ENCODE data around the gene CCNO.
A peak's percentile ranks its signal among the peaks of the same experiment; 100 is the strongest.

Gene CCNO

DNA sequence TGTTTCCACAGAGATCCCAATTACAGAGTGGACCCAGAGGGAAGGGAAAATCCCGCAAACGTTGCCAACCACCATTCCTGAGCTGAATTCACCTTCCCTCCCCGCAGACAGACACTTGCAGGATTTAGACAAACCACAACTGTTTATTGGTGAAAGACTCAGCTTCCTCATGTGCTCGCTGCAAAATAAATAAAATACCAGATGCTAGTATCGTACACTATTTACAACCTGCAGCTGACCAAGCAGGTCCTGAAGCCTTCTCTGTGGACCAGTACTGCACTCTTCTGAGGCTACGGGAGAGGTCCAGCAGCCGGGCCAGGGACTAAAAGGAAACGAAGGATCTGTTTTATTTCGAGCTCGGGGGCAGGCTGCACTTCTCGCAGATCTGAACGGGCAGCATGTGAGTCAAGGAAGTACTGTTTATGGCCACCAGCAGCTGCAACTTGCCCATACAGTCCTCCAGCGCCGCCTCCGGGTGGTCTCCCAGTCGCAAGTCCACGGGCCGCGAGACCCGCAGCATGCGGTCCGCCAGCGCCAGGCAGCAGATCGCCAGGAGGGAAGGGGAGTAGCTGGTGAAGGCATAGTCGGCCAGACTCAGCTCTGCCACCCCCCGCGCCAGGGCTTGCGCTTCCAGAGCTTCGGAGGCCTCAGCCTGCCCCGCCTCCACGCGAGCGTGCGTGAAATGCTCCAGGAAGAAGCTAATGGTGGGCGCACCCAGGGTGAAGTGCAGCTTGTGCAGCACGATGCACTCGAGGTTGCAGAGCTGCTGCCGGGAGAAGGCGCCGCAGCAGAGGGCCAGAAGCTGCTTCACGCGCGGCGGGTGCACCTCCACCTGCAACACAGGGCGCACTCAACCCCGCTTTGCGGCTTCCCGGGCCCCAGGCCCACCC, 2.1 kb downstream of the CCNO start:
- no peak for DNase-seq (ENCODE audit: low spot score)

DNA sequence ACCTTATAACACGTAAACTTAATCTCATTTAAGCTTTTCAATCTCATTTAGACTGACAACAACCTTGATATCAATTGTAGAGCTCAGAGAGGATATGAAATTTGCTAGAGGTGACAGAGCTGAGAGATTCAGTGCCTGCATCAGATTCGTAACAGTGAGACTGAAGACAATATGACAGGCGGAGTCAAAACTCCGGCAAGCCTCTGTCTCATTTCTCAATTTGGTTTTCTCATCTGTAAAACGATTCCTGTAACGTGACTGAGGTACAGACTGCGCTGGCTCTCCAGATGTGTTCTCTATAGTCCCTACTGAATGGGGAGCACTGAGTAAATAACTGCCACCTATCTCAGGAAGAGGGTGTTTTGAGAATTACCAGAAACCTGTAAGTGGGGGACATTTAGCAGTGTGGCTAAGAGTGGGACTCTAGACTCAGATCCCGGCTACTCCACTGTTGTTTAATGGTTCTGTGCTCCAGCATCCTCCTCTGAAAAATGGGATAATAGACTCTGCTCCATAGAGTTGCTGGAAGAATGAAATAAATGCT, 3.2 kb downstream of the CCNO start:
- CTCF ChIA-PET: no interaction called here

More for the DNA sequence above, 2.1 kb downstream of the CCNO start:
- TF ChIP-seq, protein P1, sequence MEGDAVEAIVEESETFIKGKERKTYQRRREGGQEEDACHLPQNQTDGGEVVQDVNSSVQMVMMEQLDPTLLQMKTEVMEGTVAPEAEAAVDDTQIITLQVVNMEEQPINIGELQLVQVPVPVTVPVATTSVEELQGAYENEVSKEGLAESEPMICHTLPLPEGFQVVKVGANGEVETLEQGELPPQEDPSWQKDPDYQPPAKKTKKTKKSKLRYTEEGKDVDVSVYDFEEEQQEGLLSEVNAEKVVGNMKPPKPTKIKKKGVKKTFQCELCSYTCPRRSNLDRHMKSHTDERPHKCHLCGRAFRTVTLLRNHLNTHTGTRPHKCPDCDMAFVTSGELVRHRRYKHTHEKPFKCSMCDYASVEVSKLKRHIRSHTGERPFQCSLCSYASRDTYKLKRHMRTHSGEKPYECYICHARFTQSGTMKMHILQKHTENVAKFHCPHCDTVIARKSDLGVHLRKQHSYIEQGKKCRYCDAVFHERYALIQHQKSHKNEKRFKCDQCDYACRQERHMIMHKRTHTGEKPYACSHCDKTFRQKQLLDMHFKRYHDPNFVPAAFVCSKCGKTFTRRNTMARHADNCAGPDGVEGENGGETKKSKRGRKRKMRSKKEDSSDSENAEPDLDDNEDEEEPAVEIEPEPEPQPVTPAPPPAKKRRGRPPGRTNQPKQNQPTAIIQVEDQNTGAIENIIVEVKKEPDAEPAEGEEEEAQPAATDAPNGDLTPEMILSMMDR (conservative IDR thresholded peaks at IDR 0.05; ENCODE audit: low read depth): no peak
- CTCF ChIA-PET: interaction anchor here (0.6 to 2.4 kb wide), 3 partner anchors 44 to 177 kb away, joined by 3 to 16 read pairs (median 3); no protein-coding TSS in a partner anchor
- POLR2A ChIA-PET (ENCODE audit: low non-redundant PET): interaction anchor here (0.5 kb wide), 1 partner anchor 50 kb away, joined by 3 read pairs; no protein-coding TSS in a partner anchor
- peak overlapping the region; percentile 91; the same call in 1 of the 2 replicates for H3K27ac ChIP-seq

DNA sequence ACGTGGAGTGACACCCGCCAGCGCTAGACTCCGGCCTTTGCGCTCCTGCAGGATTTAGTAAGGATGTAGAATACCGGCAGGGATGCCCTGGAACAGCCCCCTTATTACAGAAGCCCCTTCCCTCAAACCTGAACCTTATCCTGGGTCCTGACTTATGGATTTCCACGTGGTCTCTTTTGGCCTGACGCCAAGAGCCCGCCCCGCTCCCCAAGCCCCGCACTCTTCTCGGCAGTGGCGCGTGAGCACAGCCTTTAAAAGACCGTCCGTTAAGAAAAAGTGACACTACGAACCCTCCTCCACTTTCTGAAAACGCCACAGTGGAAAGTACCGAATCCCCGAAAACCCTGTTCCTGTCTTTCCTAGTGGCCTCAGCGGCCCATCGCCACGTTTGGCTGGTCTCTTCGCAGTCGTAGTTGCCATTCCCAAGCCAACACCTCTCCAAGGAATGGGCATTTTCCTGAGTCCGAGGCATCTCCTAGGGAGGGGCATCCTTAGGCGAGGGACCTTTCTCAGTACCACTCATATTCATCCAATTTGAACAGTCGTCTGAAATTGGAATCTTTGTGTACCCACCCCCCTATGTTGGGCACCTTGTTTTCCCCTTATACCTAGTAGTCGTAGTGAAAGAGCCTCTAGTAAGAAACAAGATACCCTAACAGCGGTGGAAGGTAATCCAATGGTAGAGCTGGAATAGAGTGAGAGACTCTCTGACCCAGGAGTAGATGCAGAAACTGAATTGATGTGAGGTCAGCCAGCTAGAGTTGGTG, 5.6 kb downstream of the CCNO start:
- TF ChIP-seq, protein P1 (conservative IDR thresholded peaks at IDR 0.05; ENCODE audit: low read depth): no peak
- DNase-seq (ENCODE audit: low spot score): no peak
- ChIA-PET CTCF (interaction anchor here (0.5 to 1.0 kb wide), 4 partner anchors 9 to 77 kb away, joined by 3 to 4 read pairs (median 4); no protein-coding TSS in a partner anchor), POLR2A (ENCODE audit: low non-redundant PET) (no interaction called here)
- peak overlapping the region; percentile 83 for H3K27ac ChIP-seq

More for the DNA sequence above, 3.2 kb downstream of the CCNO start:
- no peak overlapping the region for H3K27ac ChIP-seq
- TF ChIP-seq, protein P1 (conservative IDR thresholded peaks at IDR 0.05; ENCODE audit: low read depth): no peak
- POLR2A ChIA-PET (ENCODE audit: low non-redundant PET): interaction anchor here (1.0 kb wide), 1 partner anchor 57 kb away, joined by 4 read pairs; the partner anchor contains the start of gene CDC20B
- no peak for DNase-seq (ENCODE audit: low spot score)

DNA sequence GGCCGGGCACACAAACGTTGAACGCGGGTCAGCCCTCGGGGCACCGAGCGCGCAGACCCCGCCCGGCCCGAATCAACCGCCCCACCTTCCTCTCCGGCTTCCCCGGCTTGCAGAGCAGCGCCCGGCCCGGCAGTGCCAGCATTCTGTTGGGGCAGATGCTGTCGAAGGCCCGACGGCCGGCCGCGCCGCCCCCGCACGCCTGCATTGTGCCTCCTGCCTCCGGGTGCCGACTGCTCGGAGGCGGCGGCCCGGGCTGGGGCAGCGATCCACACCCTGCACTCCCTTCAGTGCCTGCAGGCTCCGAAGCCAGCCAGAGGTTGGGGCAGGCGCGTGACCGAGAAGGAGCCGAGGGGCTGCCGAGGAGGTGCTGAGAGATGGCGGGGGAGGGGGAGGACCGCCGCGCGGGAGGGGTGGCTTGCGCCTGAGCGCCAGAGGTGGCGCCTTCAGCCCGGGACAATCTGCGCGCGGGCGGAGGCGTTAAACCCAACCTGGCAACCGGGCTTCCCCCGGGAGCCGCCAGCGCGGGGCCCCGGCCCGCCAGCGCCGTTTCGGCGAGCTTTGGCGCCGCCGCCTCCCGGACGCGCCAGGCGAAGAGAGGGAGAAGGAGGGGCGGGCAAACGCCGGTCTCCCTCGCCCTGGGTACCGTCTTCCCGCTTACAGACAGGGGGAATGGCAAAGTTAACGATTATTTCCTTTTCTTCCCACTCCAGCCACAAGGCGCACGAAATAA, 6.3 kb downstream of the CCNO start, which contains the start of gene MCIDAS:
MCIDAS (minus strand) TSS at position 382 of the 730 bp plus-strand sequence; CDS start at position 205, 177 bp downstream.
- CTCF ChIA-PET: interaction anchor here (0.5 to 2.0 kb wide), 9 partner anchors 7 to 213 kb away, joined by 3 to 9 read pairs (median 4); no protein-coding TSS in a partner anchor
- peak; percentile 90 for DNase-seq (ENCODE audit: low spot score)
- TF ChIP-seq, protein P1 (conservative IDR thresholded peaks at IDR 0.05; ENCODE audit: low read depth): peak; percentile 55
- peak within 1 kb of the TSS; percentile 83 for H3K27ac ChIP-seq
- POLR2A ChIA-PET (ENCODE audit: low non-redundant PET): no interaction called here

DNA sequence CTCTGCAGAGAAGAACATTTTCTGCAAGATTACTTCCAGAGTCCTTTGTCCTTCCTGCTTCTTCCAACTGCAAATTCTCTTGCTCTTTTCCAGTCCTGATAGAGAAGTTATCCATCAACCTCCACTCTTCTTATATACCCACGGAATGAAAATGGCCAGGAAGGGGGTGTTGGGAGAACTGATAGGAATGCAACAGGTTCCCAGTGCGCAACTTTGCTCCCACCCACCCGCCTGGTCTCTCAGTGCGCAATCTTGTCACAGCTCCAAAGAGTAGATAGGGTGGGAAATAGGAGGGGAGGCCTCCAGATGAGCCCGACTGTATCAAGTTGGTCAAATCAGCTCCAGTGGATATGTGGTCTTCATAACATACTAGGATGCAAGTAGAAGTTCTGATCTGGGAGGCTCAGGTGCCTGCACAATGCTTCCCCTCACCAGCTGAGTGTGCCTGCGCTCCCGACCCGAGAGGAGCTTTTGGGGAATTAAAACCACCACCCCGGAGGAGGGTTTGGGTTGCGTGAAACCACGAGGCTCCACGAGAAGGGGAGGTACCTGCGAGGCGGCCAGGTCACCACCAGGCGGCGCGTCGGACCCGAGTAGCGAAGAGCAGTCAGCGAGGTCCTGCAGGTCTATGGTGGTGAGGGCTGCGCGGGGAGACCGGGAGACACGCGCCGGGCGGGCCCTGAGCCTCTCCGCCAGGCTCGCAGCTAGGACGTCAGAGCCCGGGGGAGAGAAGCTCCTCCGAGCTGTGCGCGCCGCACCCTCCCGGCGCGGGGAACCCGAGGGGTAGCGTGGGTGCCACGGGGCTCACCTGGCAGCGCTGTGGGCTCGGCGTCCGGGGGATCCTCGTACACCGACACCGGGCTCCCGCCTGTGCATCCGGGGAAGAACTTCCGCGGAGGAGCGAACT, 7.1 kb downstream of the CCNO start:
- peak overlapping the region; percentile 83 for H3K27ac ChIP-seq
- CTCF ChIA-PET: interaction anchor here (0.6 to 2.0 kb wide), 16 partner anchors 8 to 559 kb away, joined by 3 to 9 read pairs (median 4); partner anchors contain the start of genes DHX29 and MTREX
- TF ChIP-seq, protein P1 (conservative IDR thresholded peaks at IDR 0.05; ENCODE audit: low read depth): peak; percentile 93
- POLR2A ChIA-PET (ENCODE audit: low non-redundant PET): no interaction called here
- DNase-seq (ENCODE audit: low spot score): peak; percentile 93

All from RWPE1 (cell line).